ENCODE data around the gene FOXQ1. TPM values are rescaled to one million over a fixed set of nuclear protein-coding genes. Genes with fewer than 3 reads are reported as not detected.

Gene FOXQ1
- total and polyA plus RNA-seq, 2 of the 13 experiments (the other 11 are each of a cell fraction or from before 2014, with no cell fraction given) = 35.2 to 39.8 TPM

- TF ChIP-seq ZBTB40 (IDR thresholded peaks at IDR 0.05) (no peak), ZBTB40 (CRISPR knock-in tag; IDR thresholded peaks at IDR 0.05) (0 out of 2 replicates have a peak, but pooled peaks have one; percentile 69), FOXA1 (IDR thresholded peaks at IDR 0.05) (no peak), FOXA1 (CRISPR knock-in tag; IDR thresholded peaks at IDR 0.05) (peak; percentile 34; the same call in 1 of the 2 replicates), ZBTB26 (CRISPR knock-in tag; IDR thresholded peaks at IDR 0.05; ENCODE audit: borderline replicate concordance) (0 out of 2 replicates have a peak, but pooled peaks have one; percentile 8), MTF2 (CRISPR knock-in tag; IDR thresholded peaks at IDR 0.05; ENCODE audit: borderline replicate concordance) (no peak), ZNF512B (CRISPR knock-in tag; IDR thresholded peaks at IDR 0.05; ENCODE audit: borderline replicate concordance) (no peak), ATF5 (CRISPR knock-in tag; IDR thresholded peaks at IDR 0.05; ENCODE audit: low read depth) (no peak), LBX2 (CRISPR knock-in tag; IDR thresholded peaks at IDR 0.05; ENCODE audit: borderline replicate concordance) (0 out of 2 replicates have a peak, but pooled peaks have one; percentile 14), NONO (IDR thresholded peaks at IDR 0.05) (no peak), NONO (CRISPR knock-in tag; conservative IDR thresholded peaks at IDR 0.05) (0 out of 2 replicates have a peak, but pooled peaks have one; percentile 8), ZHX1 (CRISPR knock-in tag; IDR thresholded peaks at IDR 0.05; ENCODE audit: low read depth) (no peak)
Measured at GRCh38 chr6:1262704-1263038, 49.2 kb upstream of the FOXQ1 start (continued).
